Pancreas (tissue), 10 donors: ENCODE data around the gene DDX24. TPM values are rescaled to one million over a fixed set of nuclear protein-coding genes. Genes with fewer than 3 reads are reported as not detected.

Experiments
- ATAC-seq, 4 donors: fragments of 200-7000 bp; cut with Tn5 transposase; one replicate each; pipeline versions ENCODE4 v1.8.0 to v1.9.1; 2020; ENCODE audit warnings: mild to moderate bottlenecking in 4 of 4, moderate library complexity in 4 of 4
- DNase-seq, 6 donors: peaks; one replicate each; pipeline ENCODE4 v3.0.0-alpha.2; 2020
- FAIRE-seq: peaks from 2 replicates; lab custom pipeline; 2012; peaks lifted over from hg19 to GRCh38; lab: Jason Lieb, UNC
- H3K27ac ChIP-seq, 4 donors: fragments of 200-600 bp; sonication (generic); 1 replicate in 3 of 4; 2 replicates in 1 of 4; pipeline versions ENCODE4 v1.5.0 to v1.8.0; 2020
- H3K27me3 ChIP-seq, 4 donors: fragments of 200-600 bp; one replicate each; pipeline ENCODE4 v1.8.0; 2021
- H3K36me3 ChIP-seq, 3 donors: fragments of 200-600 bp; sonication (generic) in 1 of 3; one replicate each; pipeline versions ENCODE4 v1.5.0 to v1.8.0; 2020 to 2021
- H3K4me1 ChIP-seq, 3 donors: fragments of 200-600 bp; one replicate each; pipeline ENCODE4 v1.8.0; 2021
- H3K4me3 ChIP-seq, 4 donors: fragments of 200-600 bp; sonication (generic) in 2 of 4; one replicate each; pipeline versions ENCODE4 v1.5.0 to v1.8.0; 2020 to 2021
- H3K9me3 ChIP-seq, 4 donors: fragments of 200-600 bp; one replicate each; pipeline ENCODE4 v1.8.0; 2021
- WGBS, 2 donors: extraction: QIAGEN DNeasy Blood & Tissue Kit; methylation state at CpG; one replicate each; pipeline ENCODE4 v1.1.7; 2013; 5-methylcytosine and 5-hydroxymethylcytosine counted together
- intact Hi-C, 3 donors: fragments of 100-400 bp; cut with DNase I; formaldehyde crosslinking; loops; one replicate each; pipeline versions ENCODE4 v1.11.1 to v1.14.2; 2022
- polyA plus RNA-seq, 2 donors: library from polyadenylated mRNA; stranded (reverse); fragments of 200-250 nt; gene quantifications; one replicate each; pipeline ENCODE4 v1.2.3, GENCODE V29; 2013
- total RNA-seq, 6 donors: library from RNA; stranded (reverse); fragmentation: NEBNext Ultra II Directional in 4 of 6; extraction: Animal tissue kit (Norgen Biotek cat#: 25700) in 4 of 6; gene quantifications; one replicate each; pipeline versions ENCODE4 v1.2.1 to v1.2.4, GENCODE V29; 2021 to 2023
- TF ChIP-seq, protein P1 (sequence below), 4 donors: fragments of 200-600 bp; sonication (generic) in 3 of 4; IDR thresholded peaks; one replicate each; pipeline versions ENCODE4 v1.5.0 to v1.8.0; 2021; ENCODE audit warnings: antibody characterized with exemption in 4 of 4
- donor health status: healthy with polysubstance abuse.
- donor health status: DM: no; HTN: no; CAD: no; lungs with moderate emphysema.
- donor health status: DM: no; HTN: no; CAD: no.
- donor health status: control.
- donor health status: control.
- donor health status: Bipolar disorder and iron deficiency.
- donor health status: DM: yes; HTN: yes; CAD: no.
- donor health status: DM: no; HTN: no; CAD: no.
- donor health status: DM: no; HTN: no; CAD: no.
- donor health status: DM: yes; HTN: yes; CAD: no.

Gene DDX24
- total and polyA plus RNA-seq, 8 donors: 55.9 to 111 (median 68.1) TPM

DNA sequence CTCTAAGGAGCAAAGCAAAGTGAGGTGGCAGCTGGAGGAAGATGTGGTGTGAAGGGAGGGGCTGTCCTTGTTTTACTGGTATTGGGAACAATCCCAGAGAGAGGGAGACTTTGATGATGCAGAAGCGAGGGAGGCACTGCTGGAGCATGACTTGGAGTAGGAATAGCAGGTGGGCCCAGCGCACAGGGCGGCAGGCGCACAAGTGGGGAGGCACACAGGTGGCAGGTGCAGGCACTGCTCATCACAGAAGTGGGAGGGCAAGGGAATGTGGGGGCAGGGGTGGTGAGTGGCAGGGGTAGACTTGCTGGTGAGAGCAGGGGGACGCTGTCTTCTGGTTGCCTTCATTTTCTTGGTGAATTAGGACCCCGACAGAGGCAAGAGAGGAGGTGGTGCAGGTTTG lies 18.0 kb upstream of the DDX24 start:
- intact Hi-C loops: no loop called here
- TF ChIP-seq, protein P1, sequence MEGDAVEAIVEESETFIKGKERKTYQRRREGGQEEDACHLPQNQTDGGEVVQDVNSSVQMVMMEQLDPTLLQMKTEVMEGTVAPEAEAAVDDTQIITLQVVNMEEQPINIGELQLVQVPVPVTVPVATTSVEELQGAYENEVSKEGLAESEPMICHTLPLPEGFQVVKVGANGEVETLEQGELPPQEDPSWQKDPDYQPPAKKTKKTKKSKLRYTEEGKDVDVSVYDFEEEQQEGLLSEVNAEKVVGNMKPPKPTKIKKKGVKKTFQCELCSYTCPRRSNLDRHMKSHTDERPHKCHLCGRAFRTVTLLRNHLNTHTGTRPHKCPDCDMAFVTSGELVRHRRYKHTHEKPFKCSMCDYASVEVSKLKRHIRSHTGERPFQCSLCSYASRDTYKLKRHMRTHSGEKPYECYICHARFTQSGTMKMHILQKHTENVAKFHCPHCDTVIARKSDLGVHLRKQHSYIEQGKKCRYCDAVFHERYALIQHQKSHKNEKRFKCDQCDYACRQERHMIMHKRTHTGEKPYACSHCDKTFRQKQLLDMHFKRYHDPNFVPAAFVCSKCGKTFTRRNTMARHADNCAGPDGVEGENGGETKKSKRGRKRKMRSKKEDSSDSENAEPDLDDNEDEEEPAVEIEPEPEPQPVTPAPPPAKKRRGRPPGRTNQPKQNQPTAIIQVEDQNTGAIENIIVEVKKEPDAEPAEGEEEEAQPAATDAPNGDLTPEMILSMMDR (IDR thresholded peaks at IDR 0.05): no peak
- Histone ChIP-seq H3K36me3 (no peaks in the 10 kb centered on the region), H3K27ac (no peak overlapping the region), H3K27me3 (no peaks in the 10 kb centered on the region), H3K4me1 (no peaks in the 10 kb centered on the region), H3K4me3 (no peak overlapping the region), H3K9me3 (no peaks in the 10 kb centered on the region)
- DNase-seq (no peak), FAIRE-seq (no peak), ATAC-seq (no peak)
- 78 to 93% methylated on average over 6 of the region's 6 CpGs for WGBS, 2 donors

DNA sequence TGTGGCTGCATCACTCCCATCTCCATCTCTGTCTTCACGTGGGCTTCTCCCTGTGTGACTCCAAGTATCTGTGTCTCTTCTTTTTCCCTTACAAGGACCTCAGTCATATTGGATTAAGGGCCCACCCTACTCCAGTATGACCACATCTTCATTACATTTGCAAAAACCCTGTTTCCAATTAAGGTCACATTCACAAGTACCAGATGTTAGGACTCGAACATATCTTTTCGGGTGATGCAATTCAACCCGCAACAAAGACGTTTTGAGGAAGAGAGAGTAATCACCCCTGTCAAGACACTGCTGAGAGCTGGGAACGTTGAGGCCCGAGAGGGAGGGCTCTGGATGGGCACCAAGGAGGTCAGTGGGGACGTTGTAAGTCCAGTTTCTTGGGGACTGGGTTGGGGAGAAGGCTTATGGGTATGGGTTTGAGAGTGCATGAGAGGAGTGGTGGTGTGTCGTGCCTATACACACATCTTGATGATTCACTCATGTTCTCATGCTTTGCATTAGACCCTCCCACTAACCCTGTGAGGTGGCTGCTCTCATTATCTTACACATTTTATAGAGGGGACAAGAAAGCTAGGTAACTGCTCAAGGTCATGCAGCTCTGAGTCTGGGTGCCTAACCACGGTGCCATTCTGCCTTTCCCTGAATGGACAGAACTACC lies 17.5 kb upstream of the DDX24 start:
- WGBS, 2 donors: 66 to 76% methylated on average over 10 of the region's 10 CpGs
- FAIRE-seq (no peak), ATAC-seq (no peak)

DNA sequence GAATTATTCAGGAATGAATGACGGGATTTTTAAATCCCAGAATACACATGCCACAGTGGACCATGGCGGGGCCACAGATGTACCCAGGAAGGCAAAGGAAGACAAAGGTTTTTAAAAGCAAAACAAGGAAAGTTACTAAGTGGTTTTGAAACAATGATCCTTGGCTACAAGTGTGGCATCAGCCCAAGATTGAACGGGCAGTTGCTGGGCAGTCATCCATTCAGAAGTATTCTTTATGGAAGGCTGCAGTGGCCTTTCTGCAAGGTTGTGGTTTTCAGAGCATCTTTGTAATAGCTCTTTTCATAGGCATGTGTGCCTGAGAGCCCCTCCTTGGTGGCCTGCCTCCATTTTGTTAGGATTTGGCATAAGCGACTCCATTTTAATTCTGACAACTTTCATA lies 16.1 kb upstream of the DDX24 start:
- H3K27ac ChIP-seq: no peak overlapping the region
- H3K4me1 ChIP-seq: no peaks in the 10 kb centered on the region
- H3K27me3 ChIP-seq: no peaks in the 10 kb centered on the region
- TF ChIP-seq, protein P1 (IDR thresholded peaks at IDR 0.05): no peak
- no peaks in the 10 kb centered on the region for H3K36me3 ChIP-seq
- ATAC-seq: no peak
- intact Hi-C loops: no loop called here
- no peak for FAIRE-seq
- DNase-seq: no peak
- H3K4me3 ChIP-seq: no peak overlapping the region
- 93 to 95% methylated on average over 4 of the region's 4 CpGs for WGBS, 2 donors
- no peaks in the 10 kb centered on the region for H3K9me3 ChIP-seq

More for the DNA sequence above, 17.5 kb upstream of the DDX24 start:
- Histone ChIP-seq H3K9me3 (no peaks in the 10 kb centered on the region), H3K4me1 (no peaks in the 10 kb centered on the region), H3K36me3 (no peaks in the 10 kb centered on the region), H3K27ac (no peak overlapping the region), H3K4me3 (no peak overlapping the region), H3K27me3 (no peaks in the 10 kb centered on the region)
- TF ChIP-seq, protein P1 (IDR thresholded peaks at IDR 0.05): no peak
- intact Hi-C loops: no loop called here
- DNase-seq: no peak

DNA sequence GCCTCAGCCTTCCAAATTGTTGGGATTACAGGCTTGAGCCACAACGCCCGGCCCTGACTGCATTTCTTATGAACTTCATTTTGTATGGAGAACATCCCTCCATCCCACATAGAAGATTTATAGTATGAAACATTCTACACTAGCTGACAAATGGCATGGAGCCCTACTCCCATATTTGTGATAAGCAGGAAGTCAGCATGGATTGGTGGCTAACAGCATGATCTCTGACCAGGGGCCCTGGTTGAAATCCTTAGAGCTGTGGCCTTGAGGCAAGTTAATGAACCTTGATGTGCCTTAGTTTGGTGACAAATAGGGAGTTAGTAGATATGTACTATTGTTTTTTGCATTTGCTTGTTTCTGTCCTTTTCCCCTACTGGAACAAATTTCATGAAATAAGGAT lies 12.4 kb upstream of the DDX24 start:
- intact Hi-C loops: no loop called here
- TF ChIP-seq, protein P1 (IDR thresholded peaks at IDR 0.05): no peak
- no peak overlapping the region for H3K27ac ChIP-seq
- no peak for DNase-seq
- no peak for ATAC-seq
- no peaks in the 10 kb centered on the region for H3K4me1 ChIP-seq
- H3K36me3 ChIP-seq: no peaks in the 10 kb centered on the region
- no peaks in the 10 kb centered on the region for H3K9me3 ChIP-seq
- 92 to 96% methylated on average over 2 of the region's 2 CpGs for WGBS, 2 donors
- H3K4me3 ChIP-seq: no peak overlapping the region
- FAIRE-seq: no peak
- H3K27me3 ChIP-seq: no peaks in the 10 kb centered on the region

DNA sequence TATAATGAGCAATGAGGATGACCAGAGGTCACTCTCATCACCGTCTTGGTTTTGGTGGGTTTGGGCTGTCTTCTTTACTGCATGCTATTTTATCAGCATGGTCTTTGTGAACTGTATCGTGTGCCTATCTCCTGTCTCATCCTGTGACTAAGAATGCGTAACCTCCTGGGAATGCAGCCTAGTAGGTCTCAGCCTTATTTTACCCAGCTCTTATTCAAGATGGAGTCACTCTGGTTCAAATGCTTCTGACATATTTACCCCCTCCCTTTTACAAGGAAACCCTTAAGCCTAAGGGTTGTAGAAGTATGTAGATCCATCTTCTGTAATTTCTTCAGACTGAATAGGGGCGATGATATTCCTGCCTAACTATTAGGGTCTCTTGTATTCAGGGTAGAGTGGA lies 8.5 kb upstream of the DDX24 start:
- intact Hi-C loops: no loop called here
- Histone ChIP-seq H3K4me1 (no peaks in the 10 kb centered on the region), H3K27ac (no peak overlapping the region), H3K9me3 (no peaks in the 10 kb centered on the region), H3K36me3 (no peaks in the 10 kb centered on the region), H3K4me3 (no peak overlapping the region), H3K27me3 (no peaks in the 10 kb centered on the region)
- TF ChIP-seq, protein P1 (IDR thresholded peaks at IDR 0.05): no peak
- no peak for ATAC-seq
- no peak for FAIRE-seq
- no peak for DNase-seq
- 96 to 98% methylated on average over 4 of the region's 4 CpGs for WGBS, 2 donors
